ENCODE results near the gene HKDC1. TPM values are rescaled to one million over a fixed set of nuclear protein-coding genes. Genes with fewer than 3 reads are reported as not detected.

The HKDC1 gene
- total RNA-seq, 4 donors from 2014 or later = 0.17 to 0.22 TPM; not detected in 2

DNA sequence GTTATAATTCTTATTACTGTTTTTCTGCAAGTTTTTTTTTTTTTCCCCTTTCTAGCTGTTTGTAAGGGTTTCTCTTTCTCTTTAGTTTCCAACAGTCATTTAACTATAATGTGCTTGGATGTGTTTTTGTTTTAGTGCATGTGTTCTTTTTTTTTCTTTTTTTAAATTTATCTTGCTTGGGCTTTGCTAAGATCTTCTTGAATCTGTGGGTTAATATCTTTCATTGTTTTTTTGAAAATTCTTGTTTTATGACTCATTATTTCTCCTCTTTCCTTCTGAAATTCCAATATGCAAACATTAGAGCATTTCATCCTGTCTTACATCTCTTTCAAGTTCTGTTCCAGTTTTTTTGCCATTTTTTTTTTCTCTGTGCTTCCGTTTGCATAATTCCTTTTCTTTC, 52.5 kb downstream of the HKDC1 start:
- TF ChIP-seq, protein P1, sequence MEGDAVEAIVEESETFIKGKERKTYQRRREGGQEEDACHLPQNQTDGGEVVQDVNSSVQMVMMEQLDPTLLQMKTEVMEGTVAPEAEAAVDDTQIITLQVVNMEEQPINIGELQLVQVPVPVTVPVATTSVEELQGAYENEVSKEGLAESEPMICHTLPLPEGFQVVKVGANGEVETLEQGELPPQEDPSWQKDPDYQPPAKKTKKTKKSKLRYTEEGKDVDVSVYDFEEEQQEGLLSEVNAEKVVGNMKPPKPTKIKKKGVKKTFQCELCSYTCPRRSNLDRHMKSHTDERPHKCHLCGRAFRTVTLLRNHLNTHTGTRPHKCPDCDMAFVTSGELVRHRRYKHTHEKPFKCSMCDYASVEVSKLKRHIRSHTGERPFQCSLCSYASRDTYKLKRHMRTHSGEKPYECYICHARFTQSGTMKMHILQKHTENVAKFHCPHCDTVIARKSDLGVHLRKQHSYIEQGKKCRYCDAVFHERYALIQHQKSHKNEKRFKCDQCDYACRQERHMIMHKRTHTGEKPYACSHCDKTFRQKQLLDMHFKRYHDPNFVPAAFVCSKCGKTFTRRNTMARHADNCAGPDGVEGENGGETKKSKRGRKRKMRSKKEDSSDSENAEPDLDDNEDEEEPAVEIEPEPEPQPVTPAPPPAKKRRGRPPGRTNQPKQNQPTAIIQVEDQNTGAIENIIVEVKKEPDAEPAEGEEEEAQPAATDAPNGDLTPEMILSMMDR (IDR thresholded peaks at IDR 0.05; ENCODE audit: low read depth) = no peak

DNA sequence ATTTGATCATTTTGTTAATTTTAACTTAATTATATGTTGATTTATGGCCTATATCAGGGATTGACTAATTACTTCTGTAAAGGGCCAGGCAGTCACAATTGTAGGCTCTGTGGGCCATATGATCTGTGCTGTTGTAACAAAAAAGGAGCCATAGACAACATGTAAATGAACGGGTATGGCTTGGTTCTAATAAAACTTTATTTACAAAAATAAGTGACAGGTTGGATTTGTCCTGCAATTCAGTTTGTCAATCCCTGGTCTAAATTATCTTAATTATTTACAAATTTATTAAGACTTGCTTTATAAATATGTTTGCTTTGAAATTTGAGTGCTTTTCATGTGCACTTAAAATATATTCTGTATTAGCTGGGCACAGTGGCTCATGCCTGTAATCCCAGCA, 55.3 kb downstream of the HKDC1 start:
- TF ChIP-seq, protein P1 (IDR thresholded peaks at IDR 0.05; ENCODE audit: low read depth) = no peak

DNA sequence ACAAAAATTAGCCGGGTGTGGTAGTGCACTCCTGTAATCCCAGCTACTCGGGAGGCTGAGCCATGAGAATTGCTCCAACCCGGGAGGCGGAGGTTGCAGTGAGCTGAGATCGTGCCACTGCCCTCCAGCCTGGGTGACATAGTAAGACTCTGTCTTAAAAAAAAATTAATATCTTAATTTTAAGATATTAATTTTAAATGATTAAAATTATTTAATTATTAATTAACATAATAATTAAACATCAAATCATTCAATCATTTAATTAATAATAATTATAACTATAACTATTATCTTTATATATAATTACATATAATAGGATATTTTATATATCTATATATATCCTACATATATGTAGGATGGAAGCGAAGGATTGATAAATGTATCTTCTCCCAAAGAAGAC, 56.4 kb downstream of the HKDC1 start:
- TF ChIP-seq, protein P1 (IDR thresholded peaks at IDR 0.05; ENCODE audit: low read depth) = no peak

DNA sequence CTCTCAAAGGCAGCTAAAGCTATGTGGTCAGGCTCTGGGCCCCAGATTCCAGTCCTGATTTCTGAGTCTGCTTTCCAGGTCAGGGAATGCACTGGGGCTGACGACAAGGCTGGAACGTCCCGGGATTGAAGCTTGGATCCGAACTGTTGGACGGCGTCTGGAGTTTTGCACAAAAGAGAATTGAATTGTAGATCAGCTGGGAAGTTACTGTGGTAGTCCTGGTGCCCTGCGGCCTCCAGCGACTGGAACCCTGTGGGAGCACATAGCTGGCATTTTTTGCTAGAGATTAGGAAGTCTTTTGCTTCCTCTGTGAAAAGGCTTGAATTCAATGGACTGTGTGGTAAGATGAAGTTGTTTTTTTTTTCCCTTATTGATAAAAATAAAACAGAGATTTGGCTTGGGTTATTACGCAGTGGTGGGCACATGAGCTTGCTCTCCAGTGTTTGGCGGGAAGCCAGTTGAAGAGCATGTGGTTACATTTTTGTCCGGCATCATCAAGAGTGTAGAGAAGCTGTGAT, 58.4 kb downstream of the HKDC1 start, which contains the start of gene HK1:
HK1 (plus strand) TSS at position 51 of the 518 bp plus-strand sequence.
- TF ChIP-seq, protein P1 (IDR thresholded peaks at IDR 0.05; ENCODE audit: low read depth) = no peak

DNA sequence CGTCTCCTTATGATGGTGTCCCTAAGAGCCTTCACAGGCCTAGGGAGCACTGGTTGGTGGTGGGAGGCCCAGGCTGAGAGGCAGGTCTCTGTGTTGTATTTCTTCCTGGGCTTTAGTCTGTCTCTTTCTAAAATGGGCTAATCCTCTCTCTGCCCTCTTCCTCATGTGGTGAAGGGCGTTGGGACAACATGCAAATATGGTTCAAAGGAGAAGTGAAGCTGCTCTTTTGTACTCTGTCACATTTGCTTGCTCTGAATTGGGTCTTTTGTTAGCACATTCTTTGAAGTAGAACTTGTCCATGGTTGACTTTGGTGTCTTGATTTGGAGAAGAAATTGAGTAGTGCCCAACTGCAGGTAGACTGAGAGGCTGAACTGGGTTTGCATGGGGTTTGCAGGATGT, 59.0 kb downstream of the HKDC1 start:
- TF ChIP-seq, protein P1 (IDR thresholded peaks at IDR 0.05; ENCODE audit: low read depth) = no peak

DNA sequence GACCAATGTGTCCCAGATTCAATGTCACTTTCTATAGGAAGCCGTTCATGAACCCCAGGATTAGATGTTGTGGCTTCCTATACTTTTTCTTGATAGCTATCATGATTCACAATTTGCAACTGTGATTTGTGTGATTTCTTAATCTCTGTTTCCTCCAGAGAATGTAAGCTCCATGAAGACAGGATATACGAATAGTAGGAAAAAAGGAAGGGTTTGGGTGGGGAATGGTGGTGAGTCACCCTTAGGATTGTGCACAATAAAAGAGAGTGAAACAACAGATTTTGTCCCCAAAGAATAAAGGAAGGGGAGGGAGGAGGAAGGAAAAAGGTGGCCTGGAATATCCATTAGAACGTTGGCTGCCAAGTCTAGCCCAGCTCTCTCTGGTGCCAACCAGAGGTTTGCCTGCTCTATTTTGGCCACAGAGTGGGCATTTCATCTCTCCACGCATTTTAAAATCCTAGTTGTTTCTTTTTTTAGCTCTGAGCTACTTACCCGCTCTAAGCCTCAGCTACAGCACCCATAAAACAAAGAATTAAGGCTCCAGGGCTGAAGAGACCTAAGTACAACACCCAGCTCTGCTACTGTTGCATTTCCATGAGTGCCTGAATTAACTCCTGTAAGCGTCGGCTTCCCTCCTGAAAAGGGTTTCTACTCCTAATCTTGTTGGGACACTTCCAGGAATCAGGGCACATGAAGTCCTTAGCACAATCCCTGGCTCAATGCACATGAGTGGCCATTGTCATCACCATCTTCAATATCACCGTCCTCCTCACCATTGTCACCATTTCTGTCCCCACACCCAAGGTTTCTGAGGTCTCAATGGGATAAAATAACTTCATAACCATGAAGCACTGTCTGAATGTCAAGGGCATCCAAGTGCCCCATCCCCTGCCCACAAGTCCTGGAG, 61.6 kb downstream of the HKDC1 start:
- TF ChIP-seq, protein P1 (IDR thresholded peaks at IDR 0.05; ENCODE audit: low read depth) = no peak

DNA sequence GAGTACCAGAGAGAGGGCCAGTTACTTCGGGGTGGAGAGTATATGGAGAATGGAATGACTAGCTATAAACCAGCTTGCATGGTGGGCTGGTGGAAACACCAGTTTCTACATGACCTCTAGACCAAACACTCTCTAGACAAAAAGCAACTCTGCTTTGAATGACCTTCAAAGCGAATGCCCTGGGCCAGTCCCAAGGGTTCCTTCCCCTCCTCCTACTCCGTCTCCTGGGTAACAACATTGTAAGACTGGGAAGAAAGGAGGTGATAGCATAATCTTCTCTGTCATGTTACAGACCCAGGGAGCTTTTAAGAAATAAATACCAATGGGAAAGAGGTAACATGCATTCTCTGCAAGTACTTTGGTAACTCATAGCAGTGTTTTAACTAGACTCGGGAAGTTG, 65.6 kb downstream of the HKDC1 start:
- TF ChIP-seq, protein P1 (IDR thresholded peaks at IDR 0.05; ENCODE audit: low read depth) = no peak
